Measurements from ENCODE around the gene WDR43. TPM values are rescaled to one million over a fixed set of nuclear protein-coding genes. Genes with fewer than 3 reads are reported as not detected.

Gene WDR43
- total and polyA plus RNA-seq, 8 donors = 9.7 to 73.2 (median 18.6) TPM

DNA sequence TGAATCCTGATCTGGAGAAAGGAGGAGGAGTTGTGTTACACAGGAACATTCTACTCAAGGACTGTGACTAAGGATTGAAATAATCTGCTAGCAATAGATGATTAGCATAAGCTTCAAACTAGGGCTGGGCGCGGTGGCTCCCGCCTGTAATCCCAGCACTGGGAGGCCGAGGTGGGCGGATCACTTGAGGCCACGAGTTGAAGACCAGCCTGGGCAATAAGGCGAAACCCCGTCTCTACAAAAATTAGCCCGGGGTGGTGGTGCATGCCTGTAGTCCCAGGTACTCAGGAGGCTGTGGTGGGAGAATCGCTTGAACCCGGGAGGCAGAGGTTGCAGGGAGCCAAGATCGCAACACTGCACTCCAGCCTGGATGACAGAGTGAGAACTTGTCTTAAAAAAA, 25.9 kb upstream of the WDR43 start:
- DNase-seq = no peak
- H3K9me3 ChIP-seq = no peaks in the 10 kb centered on the region
- TF ChIP-seq POLR2A (IDR thresholded peaks at IDR 0.05) (no peak), POLR2AphosphoS5 (IDR thresholded peaks at IDR 0.05) (no peak), EP300 (IDR thresholded peaks at IDR 0.05) (no peak)
- TF ChIP-seq, protein P1, sequence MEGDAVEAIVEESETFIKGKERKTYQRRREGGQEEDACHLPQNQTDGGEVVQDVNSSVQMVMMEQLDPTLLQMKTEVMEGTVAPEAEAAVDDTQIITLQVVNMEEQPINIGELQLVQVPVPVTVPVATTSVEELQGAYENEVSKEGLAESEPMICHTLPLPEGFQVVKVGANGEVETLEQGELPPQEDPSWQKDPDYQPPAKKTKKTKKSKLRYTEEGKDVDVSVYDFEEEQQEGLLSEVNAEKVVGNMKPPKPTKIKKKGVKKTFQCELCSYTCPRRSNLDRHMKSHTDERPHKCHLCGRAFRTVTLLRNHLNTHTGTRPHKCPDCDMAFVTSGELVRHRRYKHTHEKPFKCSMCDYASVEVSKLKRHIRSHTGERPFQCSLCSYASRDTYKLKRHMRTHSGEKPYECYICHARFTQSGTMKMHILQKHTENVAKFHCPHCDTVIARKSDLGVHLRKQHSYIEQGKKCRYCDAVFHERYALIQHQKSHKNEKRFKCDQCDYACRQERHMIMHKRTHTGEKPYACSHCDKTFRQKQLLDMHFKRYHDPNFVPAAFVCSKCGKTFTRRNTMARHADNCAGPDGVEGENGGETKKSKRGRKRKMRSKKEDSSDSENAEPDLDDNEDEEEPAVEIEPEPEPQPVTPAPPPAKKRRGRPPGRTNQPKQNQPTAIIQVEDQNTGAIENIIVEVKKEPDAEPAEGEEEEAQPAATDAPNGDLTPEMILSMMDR (IDR thresholded peaks at IDR 0.05) = no peak
- H3K4me3 ChIP-seq = peak overlapping the region; percentile 62 to 100 (median 96)
- intact Hi-C loops (cut with DNase I; ENCODE audit: low total_unique reads) = no loop called here
- WGBS, 5 donors = 76 to 85% (median 79%) methylated on average over 12 of the region's 12 CpGs
- H3K27me3 ChIP-seq = no peaks in the 10 kb centered on the region
- peaks cover 25 to 69% (median 56%) of the 10 kb centered on the region in 4 donors for H3K4me1 ChIP-seq
- H3K36me3 ChIP-seq = peaks cover 0 to 15% (median 13%) of the 10 kb centered on the region in 4 donors
- no peak overlapping the region for H3K27ac ChIP-seq

DNA sequence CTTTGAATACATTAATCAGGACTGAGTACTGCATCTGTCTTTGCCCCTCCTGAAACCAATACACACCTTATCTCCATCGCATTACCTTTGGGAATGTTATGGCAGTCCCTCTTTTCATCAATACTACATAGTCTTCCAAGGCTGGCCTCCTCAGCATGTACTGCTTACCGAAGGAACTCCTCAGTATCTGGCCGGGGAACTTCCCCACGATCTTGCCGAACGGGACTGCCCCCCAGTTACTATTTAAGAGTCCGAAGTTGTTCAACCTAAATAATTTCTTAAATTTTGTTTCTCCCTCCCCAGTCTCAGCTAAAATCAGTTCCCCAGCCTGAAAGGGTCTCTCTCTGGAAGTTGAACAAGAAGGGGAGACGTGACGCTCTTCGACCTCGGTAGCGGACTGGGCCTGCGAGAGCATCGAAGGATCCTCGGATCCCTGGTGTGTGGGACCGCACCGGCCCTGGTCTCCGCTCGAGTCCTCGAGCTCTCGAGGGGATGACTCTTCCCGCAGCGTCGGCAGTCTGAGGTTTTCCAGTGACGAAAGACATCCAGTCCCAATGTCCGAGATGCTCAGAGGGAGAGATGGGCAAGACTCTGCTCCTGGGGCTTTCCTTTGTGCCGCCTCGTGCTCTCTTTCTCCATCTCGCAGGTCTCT, 24.8 kb upstream of the WDR43 start:
- Histone ChIP-seq H3K4me1 (peaks cover 25 to 58% (median 50%) of the 10 kb centered on the region in 4 donors), H3K36me3 (peaks cover 0 to 6% (median 5%) of the 10 kb centered on the region in 4 donors), H3K9me3 (no peaks in the 10 kb centered on the region), H3K27me3 (peaks cover 0 to 5% (median 0%) of the 10 kb centered on the region in 3 donors), H3K4me3 (peak overlapping the region; percentile 62 to 100 (median 96)), H3K27ac (peak overlapping the region; percentile 67 to 87 (median 85))
- 0 to 1% (median 1%) methylated on average over 29 of the region's 29 CpGs for WGBS, 5 donors
- intact Hi-C loops (cut with DNase I; ENCODE audit: low total_unique reads) = no loop called here
- no peak for DNase-seq
- no peak for TF ChIP-seq EP300 (IDR thresholded peaks at IDR 0.05)
- TF ChIP-seq, protein P1 (IDR thresholded peaks at IDR 0.05) = no peak
- no peak for TF ChIP-seq POLR2AphosphoS5 (IDR thresholded peaks at IDR 0.05)
- no peak for TF ChIP-seq POLR2A (IDR thresholded peaks at IDR 0.05)

DNA sequence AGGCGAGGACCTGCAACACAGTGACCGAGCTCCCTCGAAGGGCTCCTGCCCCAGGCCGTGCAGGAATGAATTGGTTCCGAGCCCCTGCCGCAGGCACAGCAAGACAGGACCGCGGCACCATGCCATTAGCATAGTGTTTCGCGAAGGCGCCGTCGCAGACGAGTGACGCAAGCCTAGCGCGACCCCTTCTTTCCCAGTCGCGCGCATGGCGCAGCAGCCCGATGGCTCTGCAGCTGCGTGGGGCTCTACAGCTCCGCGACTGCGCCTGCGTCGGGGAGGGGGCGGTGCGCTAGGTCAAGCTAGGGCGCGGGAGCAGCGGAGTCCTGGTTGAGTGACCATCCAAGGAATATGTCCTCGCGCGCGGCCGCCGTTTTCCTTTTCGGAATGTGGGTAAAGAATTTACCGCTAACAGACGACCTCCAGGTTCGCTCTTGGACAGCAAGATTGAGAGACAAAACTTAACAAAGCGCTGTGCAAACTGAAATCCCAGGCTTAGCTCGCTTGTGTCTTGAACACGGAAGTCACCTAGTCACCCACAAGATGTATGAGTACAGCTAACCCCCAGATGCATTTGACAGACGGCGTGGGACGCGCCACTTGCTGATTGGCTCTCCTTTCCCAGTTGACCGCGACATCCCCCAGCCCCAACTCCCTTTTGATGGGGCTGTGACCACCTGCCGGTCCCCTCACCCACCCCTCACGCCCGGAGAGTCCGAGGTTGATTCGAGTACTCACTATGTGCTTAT, 24.1 kb upstream of the WDR43 start, which contains the start of gene TRMT61B:
Gene TRMT61B, minus strand, starts transcription at position 164 of the 746 bp plus-strand sequence. Its CDS starts 32 bp downstream, at position 132.
- Histone ChIP-seq H3K36me3 (no peaks in the 10 kb centered on the region), H3K4me3 (peak within 1 kb of the TSS; percentile 62 to 100 (median 96)), H3K4me1 (peaks cover 25 to 51% (median 46%) of the 10 kb centered on the region in 4 donors), H3K27ac (peak within 1 kb of the TSS; percentile 67 to 87 (median 85)), H3K9me3 (no peaks in the 10 kb centered on the region), H3K27me3 (peaks cover 0 to 5% (median 1%) of the 10 kb centered on the region in 3 donors)
- 0 to 1% (median 1%) methylated on average over 28 to 57 of the region's 57 CpGs for WGBS, 5 donors
- DNase-seq = peak; percentile 97 to 99
- TF ChIP-seq, protein P1 (IDR thresholded peaks at IDR 0.05) = peak in 1 of 7 experiments; percentile 23
- TF ChIP-seq POLR2AphosphoS5 (IDR thresholded peaks at IDR 0.05) (peak; percentile 91 to 99 (median 96)), EP300 (IDR thresholded peaks at IDR 0.05) (no peak), POLR2A (IDR thresholded peaks at IDR 0.05) (peak in 1 of 4 donors; percentile 14)
- intact Hi-C loops (cut with DNase I; ENCODE audit: low total_unique reads) = no loop called here

DNA sequence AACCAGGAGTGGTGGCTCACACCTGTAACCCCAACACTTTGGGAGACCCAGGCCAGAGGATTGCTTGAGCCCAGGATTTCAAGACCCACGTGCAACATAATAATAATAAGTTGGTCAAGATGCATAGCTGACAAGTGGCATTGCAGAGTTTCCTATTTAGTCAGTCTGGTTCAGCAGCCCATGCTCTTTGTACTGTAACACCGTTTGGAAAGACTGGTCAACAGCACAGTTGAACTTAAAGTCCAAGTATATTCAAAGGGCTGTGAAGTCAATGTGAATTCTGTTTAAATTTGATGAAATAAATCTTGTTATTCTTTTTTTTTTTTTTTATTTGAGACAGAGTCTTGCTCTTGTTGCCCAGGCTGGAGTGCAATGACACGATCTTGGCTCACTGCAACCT, 22.8 kb upstream of the WDR43 start:
- no peak overlapping the region for H3K4me3 ChIP-seq
- TF ChIP-seq, protein P1 (IDR thresholded peaks at IDR 0.05) = no peak
- TF ChIP-seq POLR2AphosphoS5 (IDR thresholded peaks at IDR 0.05) = no peak
- TF ChIP-seq POLR2A (IDR thresholded peaks at IDR 0.05) = no peak
- TF ChIP-seq EP300 (IDR thresholded peaks at IDR 0.05) = no peak
- no peak overlapping the region for H3K27ac ChIP-seq
- H3K36me3 ChIP-seq = no peaks in the 10 kb centered on the region
- DNase-seq = no peak
- no peaks in the 10 kb centered on the region for H3K9me3 ChIP-seq
- 75 to 83% (median 78%) methylated on average over 2 to 3 of the region's 3 CpGs for WGBS, 5 donors
- peaks cover 0 to 16% (median 5%) of the 10 kb centered on the region in 3 donors for H3K27me3 ChIP-seq
- peaks cover 25 to 40% (median 36%) of the 10 kb centered on the region in 4 donors for H3K4me1 ChIP-seq
- intact Hi-C loops (cut with DNase I; ENCODE audit: low total_unique reads) = no loop called here

Measured in stomach (tissue), 9 donors.